ENCODE measurements around the gene FANCC. TPM values are rescaled to one million over a fixed set of nuclear protein-coding genes. Genes with fewer than 3 reads are reported as not detected.

Gene FANCC
- polyA plus RNA-seq, 1 of the 3 experiments (the other 2 are of a cell fraction) = 3.5 TPM

- TF ChIP-seq TAF1 (IDR thresholded peaks at IDR 0.05; ENCODE audit: borderline replicate concordance, low read depth, low read length) (no peak), SIN3A (IDR thresholded peaks at IDR 0.05; ENCODE audit: borderline replicate concordance, low read depth, low read length) (no peak), CHD2 (IDR thresholded peaks at IDR 0.05; ENCODE audit: low read length, partially characterized antibody) (no peak), EZH2phosphoT487 (IDR thresholded peaks at IDR 0.05; ENCODE audit: borderline replicate concordance, low read depth) (no peak), ELF1 (IDR thresholded peaks at IDR 0.05) (no peak), GATA2 (CRISPR knock-in tag; IDR thresholded peaks at IDR 0.05) (no peak), REST (IDR thresholded peaks at IDR 0.05; ENCODE audit: low read depth, low read length) (no peak), TEAD4 (IDR thresholded peaks at IDR 0.05; ENCODE audit: borderline replicate concordance, insufficient read depth) (no peak), EP300 (IDR thresholded peaks at IDR 0.05; ENCODE audit: borderline replicate concordance in 1 of 2, low read depth in 1 of 2, low read length in 1 of 2) (no peak), RXRA (IDR thresholded peaks at IDR 0.05; ENCODE audit: borderline replicate concordance, low read depth) (no peak), RAD21 (IDR thresholded peaks at IDR 0.05; ENCODE audit: low read length) (no peak), NFIC (IDR thresholded peaks at IDR 0.05; ENCODE audit: borderline replicate concordance) (no peak), SMC3 (IDR thresholded peaks at IDR 0.05; ENCODE audit: low read depth, low read length) (no peak), YY1 (IDR thresholded peaks at IDR 0.05; ENCODE audit: low read depth) (no peak), PBX3 (IDR thresholded peaks at IDR 0.05) (no peak), FOXJ3 (CRISPR knock-in tag; IDR thresholded peaks at IDR 0.05) (no peak), USF1 (IDR thresholded peaks at IDR 0.05; ENCODE audit: borderline replicate concordance, low read depth) (no peak)
- TF ChIP-seq, protein P1, sequence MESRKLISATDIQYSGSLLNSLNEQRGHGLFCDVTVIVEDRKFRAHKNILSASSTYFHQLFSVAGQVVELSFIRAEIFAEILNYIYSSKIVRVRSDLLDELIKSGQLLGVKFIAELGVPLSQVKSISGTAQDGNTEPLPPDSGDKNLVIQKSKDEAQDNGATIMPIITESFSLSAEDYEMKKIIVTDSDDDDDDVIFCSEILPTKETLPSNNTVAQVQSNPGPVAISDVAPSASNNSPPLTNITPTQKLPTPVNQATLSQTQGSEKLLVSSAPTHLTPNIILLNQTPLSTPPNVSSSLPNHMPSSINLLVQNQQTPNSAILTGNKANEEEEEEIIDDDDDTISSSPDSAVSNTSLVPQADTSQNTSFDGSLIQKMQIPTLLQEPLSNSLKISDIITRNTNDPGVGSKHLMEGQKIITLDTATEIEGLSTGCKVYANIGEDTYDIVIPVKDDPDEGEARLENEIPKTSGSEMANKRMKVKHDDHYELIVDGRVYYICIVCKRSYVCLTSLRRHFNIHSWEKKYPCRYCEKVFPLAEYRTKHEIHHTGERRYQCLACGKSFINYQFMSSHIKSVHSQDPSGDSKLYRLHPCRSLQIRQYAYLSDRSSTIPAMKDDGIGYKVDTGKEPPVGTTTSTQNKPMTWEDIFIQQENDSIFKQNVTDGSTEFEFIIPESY (IDR thresholded peaks at IDR 0.05; ENCODE audit: borderline replicate concordance, low read depth) = no peak
- peaks cover 60% of the 10 kb centered on the region for H4K20me1 ChIP-seq (ENCODE audit: insufficient read depth)
- H3K4me1 ChIP-seq (ENCODE audit: control insufficient read depth in 1 of 2, insufficient read depth in 2 of 2, low read depth in 1 of 2, low read length in 1 of 2) = peaks cover 50 to 71% of the 10 kb centered on the region in 2 experiments; a peak in 3 of 4 replicates
- no peaks in the 10 kb centered on the region for H3K9me2 ChIP-seq
- peaks cover 9% of the 10 kb centered on the region for H3F3A ChIP-seq (replicated peaks; ENCODE audit: insufficient read depth)
- H3K4me3 ChIP-seq (ENCODE audit: low read depth in 2 of 2, low read length in 1 of 2) = no peak overlapping the region
- 67% methylated on average over 5 of the region's 5 CpGs for WGBS (ENCODE audit: low lambda C conversion rate)
- H3K27me3 ChIP-seq (ENCODE audit: insufficient read depth) = no peaks in the 10 kb centered on the region
- no peak overlapping the region for H2AFZ ChIP-seq (ENCODE audit: low read depth)
- peaks cover 98% of the 10 kb centered on the region for H3K79me2 ChIP-seq (ENCODE audit: insufficient read depth)
- no peak for DNase-seq
- CTCF ChIA-PET = interaction anchor here (2.1 kb wide), 1 partner anchor 36 kb away, joined by 5 read pairs; no protein-coding TSS in a partner anchor
- POLR2A ChIA-PET = interaction anchor here (0.6 kb wide), 1 partner anchor 32 kb away, joined by 3 read pairs; no protein-coding TSS in a partner anchor
- peaks cover 24 to 71% of the 10 kb centered on the region in 2 experiments for H3K36me3 ChIP-seq (replicated peaks in 1 of 2; ENCODE audit: control insufficient read depth in 1 of 2, insufficient read depth in 2 of 2, low read length in 1 of 2)
- peak overlapping the region in 1 of 2 experiments; percentile 44; a peak in 1 of 4 replicates for H3K27ac ChIP-seq (ENCODE audit: low read depth in 2 of 2, low read length in 1 of 2)
- H3K4me2 ChIP-seq = no peak overlapping the region
- no peak overlapping the region for H3K9ac ChIP-seq
- H3K9me3 ChIP-seq = no peaks in the 10 kb centered on the region
Observed at GRCh38 chr9:95060234-95060633, 257.3 kb downstream of the FANCC start.
